ENCODE measurements around the gene FREM3.

FREM3 gene

DNA sequence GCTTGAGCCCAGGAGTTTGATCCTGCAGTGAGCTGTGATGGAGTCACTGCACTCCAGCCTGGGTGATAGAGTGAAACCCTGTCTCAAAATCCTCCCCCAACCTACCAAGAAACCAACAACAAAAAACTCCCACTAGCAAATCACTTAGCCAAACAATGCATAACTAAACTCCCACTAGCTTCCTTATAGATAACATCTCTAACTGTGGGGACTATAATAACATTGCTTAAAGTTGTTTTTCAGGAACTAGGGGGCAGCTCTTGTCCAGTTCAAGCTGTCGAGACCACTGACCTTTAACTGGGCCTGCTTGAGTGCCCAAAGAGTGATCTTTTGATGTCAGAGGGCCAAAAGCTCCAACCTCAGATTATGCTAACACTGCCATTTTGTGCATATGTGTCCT lies 81.7 kb downstream of the FREM3 start:
- H3K9ac ChIP-seq (ENCODE audit: low read length) = no peak overlapping the region
- H3K79me1 ChIP-seq (ENCODE audit: low read length) = no peaks in the 10 kb centered on the region
- no peak overlapping the region for H2BK15ac ChIP-seq (replicated peaks; ENCODE audit: low read depth)
- no peak overlapping the region for H3K27ac ChIP-seq (ENCODE audit: low read depth, low read length)
- H2BK5ac ChIP-seq (ENCODE audit: low read length) = no peak overlapping the region
- no peak overlapping the region for H4K5ac ChIP-seq (ENCODE audit: low read length)
- H3K56ac ChIP-seq (ENCODE audit: low read length) = no peak overlapping the region
- H2BK120ac ChIP-seq (ENCODE audit: low read depth, low read length) = no peak overlapping the region
- H2AK5ac ChIP-seq (ENCODE audit: low read length) = no peak overlapping the region
- no peak overlapping the region for H3K23ac ChIP-seq (ENCODE audit: low read length)
- WGBS (ENCODE audit: extremely low coverage, insufficient coverage, low lambda C conversion rate) = no CpG with 5 or more reads among the region's 1 CpG
- no peaks in the 10 kb centered on the region for H3K36me3 ChIP-seq (ENCODE audit: control insufficient read depth, insufficient read depth, low read length)
- no peak overlapping the region for H3K18ac ChIP-seq (ENCODE audit: low read length)
- H3K4ac ChIP-seq (ENCODE audit: low read depth, low read length) = no peak overlapping the region
- H3K79me2 ChIP-seq (ENCODE audit: control insufficient read depth, insufficient read depth, low read length) = no peaks in the 10 kb centered on the region
- no peak overlapping the region for H4K8ac ChIP-seq (ENCODE audit: low read depth, low read length)
- H3K4me1 ChIP-seq (ENCODE audit: control insufficient read depth, low read depth, low read length) = no peaks in the 10 kb centered on the region
- H3K27me3 ChIP-seq (ENCODE audit: insufficient read depth, low read length, poor library complexity) = no peaks in the 10 kb centered on the region
- no peak for DNase-seq
- no peak overlapping the region for H3K4me2 ChIP-seq (ENCODE audit: low read length)
- H3K4me3 ChIP-seq (ENCODE audit: low read length) = no peak overlapping the region

DNA sequence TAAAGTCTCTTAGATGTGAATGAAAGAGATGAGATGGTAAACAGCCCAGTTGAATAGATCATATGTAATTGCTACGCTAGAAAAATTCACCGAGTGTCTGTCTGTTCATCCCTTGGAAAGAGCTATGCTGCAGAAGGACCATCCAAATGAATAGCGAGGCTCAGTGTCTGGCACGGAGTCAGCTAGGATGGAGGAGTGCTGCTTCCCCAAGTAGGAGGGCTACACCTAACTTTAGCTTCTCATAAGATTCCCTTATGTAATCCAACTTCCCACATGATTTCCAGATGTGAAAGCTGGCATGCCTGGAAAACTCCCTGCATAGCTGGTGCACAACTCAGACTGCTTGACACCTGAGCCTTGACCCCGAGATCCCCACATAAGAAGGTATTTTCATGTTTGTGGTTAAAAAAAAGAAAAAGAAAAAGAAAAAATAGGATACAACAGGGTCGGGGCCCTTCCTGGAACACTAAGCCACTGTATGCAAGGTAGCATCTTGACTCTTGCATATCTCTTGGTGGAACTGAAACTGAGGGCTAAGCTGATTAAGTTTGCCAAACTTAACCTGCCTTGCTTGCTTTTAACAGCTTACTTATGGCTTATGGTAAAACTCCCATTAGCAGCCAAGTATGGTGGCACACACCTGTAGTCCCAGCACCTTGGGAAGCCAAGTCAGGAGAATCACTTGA lies 82.3 kb downstream of the FREM3 start:
- H3K18ac ChIP-seq (ENCODE audit: low read length) = no peak overlapping the region
- no CpG with 5 or more reads among the region's 6 CpGs for WGBS (ENCODE audit: extremely low coverage, insufficient coverage, low lambda C conversion rate)
- no peak overlapping the region for H3K4me3 ChIP-seq (ENCODE audit: low read length)
- no peak overlapping the region for H3K23ac ChIP-seq (ENCODE audit: low read length)
- no peak overlapping the region for H3K4me2 ChIP-seq (ENCODE audit: low read length)
- H2AK5ac ChIP-seq (ENCODE audit: low read length) = no peak overlapping the region
- no peaks in the 10 kb centered on the region for H3K79me2 ChIP-seq (ENCODE audit: control insufficient read depth, insufficient read depth, low read length)
- H2BK15ac ChIP-seq (replicated peaks; ENCODE audit: low read depth) = no peak overlapping the region
- H3K36me3 ChIP-seq (ENCODE audit: control insufficient read depth, insufficient read depth, low read length) = no peaks in the 10 kb centered on the region
- H3K4ac ChIP-seq (ENCODE audit: low read depth, low read length) = no peak overlapping the region
- no peak overlapping the region for H3K56ac ChIP-seq (ENCODE audit: low read length)
- H3K9ac ChIP-seq (ENCODE audit: low read length) = no peak overlapping the region
- H4K5ac ChIP-seq (ENCODE audit: low read length) = no peak overlapping the region
- H2BK120ac ChIP-seq (ENCODE audit: low read depth, low read length) = no peak overlapping the region
- no peak overlapping the region for H4K8ac ChIP-seq (ENCODE audit: low read depth, low read length)
- no peaks in the 10 kb centered on the region for H3K27me3 ChIP-seq (ENCODE audit: insufficient read depth, low read length, poor library complexity)
- no peaks in the 10 kb centered on the region for H3K4me1 ChIP-seq (ENCODE audit: control insufficient read depth, low read depth, low read length)
- no peak overlapping the region for H2BK5ac ChIP-seq (ENCODE audit: low read length)
- H3K27ac ChIP-seq (ENCODE audit: low read depth, low read length) = no peak overlapping the region
- DNase-seq = no peak
- no peaks in the 10 kb centered on the region for H3K79me1 ChIP-seq (ENCODE audit: low read length)

DNA sequence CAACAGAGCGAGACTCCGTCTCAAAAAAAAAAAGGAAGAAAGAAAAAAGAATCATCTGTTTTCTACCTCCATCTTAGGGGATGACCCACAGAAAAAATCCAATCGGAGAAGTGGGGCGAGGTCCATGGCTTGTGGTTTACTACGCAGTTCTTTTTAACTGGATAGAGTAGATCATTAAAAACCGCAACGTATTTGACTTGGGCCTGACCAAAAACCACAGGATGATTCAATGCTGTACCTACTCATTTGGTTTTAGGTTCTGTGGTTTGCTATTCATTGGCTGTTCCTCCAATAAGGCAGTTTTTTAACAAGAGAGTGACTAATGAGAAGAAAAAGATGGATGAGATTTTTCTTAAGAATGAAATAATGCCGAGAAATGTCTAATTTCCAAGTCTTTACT lies 83.7 kb downstream of the FREM3 start:
- H4K5ac ChIP-seq (ENCODE audit: low read length) = no peak overlapping the region
- H3K9ac ChIP-seq (ENCODE audit: low read length) = no peak overlapping the region
- no peak overlapping the region for H3K23ac ChIP-seq (ENCODE audit: low read length)
- H3K18ac ChIP-seq (ENCODE audit: low read length) = no peak overlapping the region
- no peaks in the 10 kb centered on the region for H3K36me3 ChIP-seq (ENCODE audit: control insufficient read depth, insufficient read depth, low read length)
- no peaks in the 10 kb centered on the region for H3K79me2 ChIP-seq (ENCODE audit: control insufficient read depth, insufficient read depth, low read length)
- H3K27me3 ChIP-seq (ENCODE audit: insufficient read depth, low read length, poor library complexity) = no peaks in the 10 kb centered on the region
- H4K8ac ChIP-seq (ENCODE audit: low read depth, low read length) = no peak overlapping the region
- H2AK5ac ChIP-seq (ENCODE audit: low read length) = no peak overlapping the region
- H3K4me1 ChIP-seq (ENCODE audit: control insufficient read depth, low read depth, low read length) = no peaks in the 10 kb centered on the region
- no CpG with 5 or more reads among the region's 8 CpGs for WGBS (ENCODE audit: extremely low coverage, insufficient coverage, low lambda C conversion rate)
- no peaks in the 10 kb centered on the region for H3K79me1 ChIP-seq (ENCODE audit: low read length)
- no peak overlapping the region for H3K27ac ChIP-seq (ENCODE audit: low read depth, low read length)
- no peak overlapping the region for H2BK120ac ChIP-seq (ENCODE audit: low read depth, low read length)
- H3K56ac ChIP-seq (ENCODE audit: low read length) = no peak overlapping the region
- H3K4me2 ChIP-seq (ENCODE audit: low read length) = no peak overlapping the region
- DNase-seq = no peak
- H3K4me3 ChIP-seq (ENCODE audit: low read length) = no peak overlapping the region
- H2BK5ac ChIP-seq (ENCODE audit: low read length) = no peak overlapping the region
- H3K4ac ChIP-seq (ENCODE audit: low read depth, low read length) = no peak overlapping the region
- H2BK15ac ChIP-seq (replicated peaks; ENCODE audit: low read depth) = no peak overlapping the region

DNA sequence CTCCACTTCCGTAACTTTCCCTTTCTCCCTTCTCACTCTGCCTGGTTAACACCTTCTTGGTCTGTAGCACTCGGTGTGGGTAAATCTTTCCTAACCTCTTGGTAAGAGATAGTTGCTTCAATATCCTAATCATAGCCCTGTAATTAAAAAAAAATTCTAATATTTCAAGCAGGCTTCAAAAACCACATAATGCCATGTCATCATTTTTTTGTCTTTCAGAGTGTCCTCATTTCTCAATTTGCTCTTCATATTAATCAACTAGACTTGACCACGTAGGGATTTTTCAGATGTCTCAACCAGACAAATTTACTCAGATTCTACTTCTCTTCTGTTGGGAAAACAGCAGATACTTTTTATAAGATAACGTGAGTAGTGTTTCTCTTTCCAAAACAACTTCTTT lies 91.0 kb downstream of the FREM3 start:
- Histone ChIP-seq H3K27ac (ENCODE audit: low read depth, low read length) (no peak overlapping the region), H3K79me2 (ENCODE audit: control insufficient read depth, insufficient read depth, low read length) (no peaks in the 10 kb centered on the region), H2AK5ac (ENCODE audit: low read length) (no peak overlapping the region), H2BK120ac (ENCODE audit: low read depth, low read length) (no peak overlapping the region), H3K18ac (ENCODE audit: low read length) (no peak overlapping the region), H3K4me3 (ENCODE audit: low read length) (no peak overlapping the region), H2BK15ac (replicated peaks; ENCODE audit: low read depth) (no peak overlapping the region), H3K27me3 (ENCODE audit: insufficient read depth, low read length, poor library complexity) (no peaks in the 10 kb centered on the region), H3K4me1 (ENCODE audit: control insufficient read depth, low read depth, low read length) (no peaks in the 10 kb centered on the region), H3K4me2 (ENCODE audit: low read length) (no peak overlapping the region), H3K4ac (ENCODE audit: low read depth, low read length) (no peak overlapping the region), H3K9ac (ENCODE audit: low read length) (no peak overlapping the region), H3K79me1 (ENCODE audit: low read length) (no peaks in the 10 kb centered on the region), H4K8ac (ENCODE audit: low read depth, low read length) (no peak overlapping the region), H4K5ac (ENCODE audit: low read length) (no peak overlapping the region), H2BK5ac (ENCODE audit: low read length) (no peak overlapping the region), H3K23ac (ENCODE audit: low read length) (no peak overlapping the region), H3K56ac (ENCODE audit: low read length) (no peak overlapping the region), H3K36me3 (ENCODE audit: control insufficient read depth, insufficient read depth, low read length) (no peaks in the 10 kb centered on the region)
- DNase-seq = no peak
- WGBS (ENCODE audit: extremely low coverage, insufficient coverage, low lambda C conversion rate) = no CpG with 5 or more reads among the region's 4 CpGs

DNA sequence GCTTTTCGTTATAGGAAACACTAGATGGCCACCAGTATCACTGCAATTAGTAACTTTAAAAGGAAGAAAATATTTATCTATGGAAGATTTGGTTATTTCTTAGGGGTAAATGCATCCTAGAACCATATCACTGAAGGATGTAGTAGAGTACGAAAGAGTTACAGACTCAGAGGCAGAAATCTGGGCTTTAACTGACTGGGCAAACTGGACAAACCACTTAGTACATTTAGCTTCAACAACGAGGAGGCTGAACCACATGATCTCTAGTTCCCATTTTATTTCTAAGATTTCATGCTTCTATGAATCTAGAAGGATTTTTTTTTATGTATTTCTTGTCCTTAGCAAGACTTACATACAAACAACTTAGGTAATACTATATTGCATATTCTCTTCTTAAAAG lies 94.0 kb downstream of the FREM3 start:
- Histone ChIP-seq H3K56ac (ENCODE audit: low read length) (no peak overlapping the region), H3K4me2 (ENCODE audit: low read length) (no peak overlapping the region), H3K27ac (ENCODE audit: low read depth, low read length) (no peak overlapping the region), H3K27me3 (ENCODE audit: insufficient read depth, low read length, poor library complexity) (no peaks in the 10 kb centered on the region), H3K4me1 (ENCODE audit: control insufficient read depth, low read depth, low read length) (no peaks in the 10 kb centered on the region), H2BK5ac (ENCODE audit: low read length) (no peak overlapping the region), H3K23ac (ENCODE audit: low read length) (no peak overlapping the region), H3K4me3 (ENCODE audit: low read length) (no peak overlapping the region), H4K8ac (ENCODE audit: low read depth, low read length) (no peak overlapping the region), H2AK5ac (ENCODE audit: low read length) (no peak overlapping the region), H4K5ac (ENCODE audit: low read length) (no peak overlapping the region), H3K18ac (ENCODE audit: low read length) (no peak overlapping the region), H3K36me3 (ENCODE audit: control insufficient read depth, insufficient read depth, low read length) (no peaks in the 10 kb centered on the region), H3K9ac (ENCODE audit: low read length) (no peak overlapping the region), H2BK120ac (ENCODE audit: low read depth, low read length) (no peak overlapping the region), H3K4ac (ENCODE audit: low read depth, low read length) (no peak overlapping the region), H2BK15ac (replicated peaks; ENCODE audit: low read depth) (no peak overlapping the region), H3K79me2 (ENCODE audit: control insufficient read depth, insufficient read depth, low read length) (no peaks in the 10 kb centered on the region), H3K79me1 (ENCODE audit: low read length) (no peaks in the 10 kb centered on the region)
- WGBS (ENCODE audit: extremely low coverage, insufficient coverage, low lambda C conversion rate) = no CpG with 5 or more reads among the region's 3 CpGs
- DNase-seq = no peak

DNA sequence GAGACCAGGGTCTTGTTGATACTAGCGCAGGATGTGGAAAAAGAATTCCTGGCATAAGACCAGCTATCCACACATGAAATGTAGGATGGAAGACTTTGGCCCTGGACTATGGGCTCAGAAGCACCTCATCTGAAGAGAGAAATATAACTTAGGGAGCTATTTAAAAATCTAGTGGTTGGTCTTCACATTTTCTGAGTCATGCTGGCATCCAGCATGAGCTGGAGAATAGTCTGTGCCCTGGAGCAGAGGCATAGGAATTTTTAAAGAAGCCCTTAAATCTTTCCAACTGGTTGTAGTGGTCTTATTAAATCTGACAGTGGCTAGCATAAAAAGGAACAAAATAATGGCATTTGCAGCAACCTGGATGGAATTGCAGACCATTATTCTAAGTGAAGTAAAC lies 100.6 kb downstream of the FREM3 start:
- Histone ChIP-seq H3K4me1 (ENCODE audit: control insufficient read depth, low read depth, low read length) (no peaks in the 10 kb centered on the region), H3K27me3 (ENCODE audit: insufficient read depth, low read length, poor library complexity) (no peaks in the 10 kb centered on the region), H3K79me1 (ENCODE audit: low read length) (no peaks in the 10 kb centered on the region), H3K56ac (ENCODE audit: low read length) (no peak overlapping the region), H3K79me2 (ENCODE audit: control insufficient read depth, insufficient read depth, low read length) (no peaks in the 10 kb centered on the region), H3K4me3 (ENCODE audit: low read length) (no peak overlapping the region), H4K8ac (ENCODE audit: low read depth, low read length) (no peak overlapping the region), H2AK5ac (ENCODE audit: low read length) (no peak overlapping the region), H3K27ac (ENCODE audit: low read depth, low read length) (no peak overlapping the region), H2BK5ac (ENCODE audit: low read length) (no peak overlapping the region), H3K36me3 (ENCODE audit: control insufficient read depth, insufficient read depth, low read length) (no peaks in the 10 kb centered on the region), H3K9ac (ENCODE audit: low read length) (no peak overlapping the region), H3K18ac (ENCODE audit: low read length) (no peak overlapping the region), H3K23ac (ENCODE audit: low read length) (no peak overlapping the region), H2BK15ac (replicated peaks; ENCODE audit: low read depth) (no peak overlapping the region), H2BK120ac (ENCODE audit: low read depth, low read length) (no peak overlapping the region), H3K4me2 (ENCODE audit: low read length) (no peak overlapping the region), H3K4ac (ENCODE audit: low read depth, low read length) (no peak overlapping the region), H4K5ac (ENCODE audit: low read length) (no peak overlapping the region)
- no peak for DNase-seq
- no CpG with 5 or more reads among the region's 1 CpG for WGBS (ENCODE audit: extremely low coverage, insufficient coverage, low lambda C conversion rate)
